Endothelial cell (in vitro differentiated cells): ENCODE data around the gene BABAM2. TPM values are rescaled to one million over a fixed set of nuclear protein-coding genes. Genes with fewer than 3 reads are reported as not detected.
"Not testable (repeated sequence)": the region's sequence is repeated elsewhere in the genome, so short reads cannot be mapped to it uniquely, and the experiment has no call there.

Experiments used
- DNase-seq: peaks from one replicate; pipeline ENCODE4 v3.0.0; 2021; ENCODE audit warnings: low spot score
- H3K27ac Mint-ChIP-seq: one replicate; pipeline ENCODE4 v1.8.0; 2021; ENCODE audit warnings: mixed read lengths, inconsistent platforms; ENCODE audit not compliant: unreplicated experiment
- H3K27me3 Mint-ChIP-seq: one replicate; pipeline ENCODE4 v1.8.0; 2021; ENCODE audit warnings: mild to moderate bottlenecking, moderate library complexity, mixed read lengths, inconsistent platforms; ENCODE audit not compliant: unreplicated experiment
- H3K36me3 Mint-ChIP-seq: one replicate; pipeline ENCODE4 v1.8.0; 2021; ENCODE audit warnings: mild to moderate bottlenecking, low read depth, mixed read lengths, inconsistent platforms; ENCODE audit not compliant: unreplicated experiment
- H3K4me1 Mint-ChIP-seq: one replicate; pipeline ENCODE4 v1.8.0; 2021; ENCODE audit warnings: mild to moderate bottlenecking, mixed read lengths, inconsistent platforms; ENCODE audit not compliant: unreplicated experiment
- H3K4me3 Mint-ChIP-seq: one replicate; pipeline ENCODE4 v1.8.0; 2021; ENCODE audit warnings: mild to moderate bottlenecking, mixed read lengths, inconsistent platforms; ENCODE audit not compliant: unreplicated experiment
- H3K9me3 Mint-ChIP-seq: one replicate; pipeline ENCODE4 v1.8.0; 2021; ENCODE audit warnings: mixed read lengths, inconsistent platforms; ENCODE audit not compliant: unreplicated experiment
- total RNA-seq: library from RNA; stranded (reverse); fragmentation: NEBNext Ultra II Directional; extraction: Animal tissue kit (Norgen Biotek cat#: 25700); gene quantifications from one replicate; pipeline ENCODE4 v1.2.1, GENCODE V29; 2021; ENCODE audit not compliant: unreplicated experiment
- TF ChIP-seq, protein P1 (sequence below): fragments of 200-600 bp; sonication (generic); IDR thresholded peaks from one replicate; pipeline ENCODE4 v1.5.0; 2021; ENCODE audit warnings: antibody characterized with exemption; ENCODE audit not compliant: unreplicated experiment

BABAM2 gene
- total RNA-seq, 1 donor from 2014 or later = 40.2 TPM

DNA sequence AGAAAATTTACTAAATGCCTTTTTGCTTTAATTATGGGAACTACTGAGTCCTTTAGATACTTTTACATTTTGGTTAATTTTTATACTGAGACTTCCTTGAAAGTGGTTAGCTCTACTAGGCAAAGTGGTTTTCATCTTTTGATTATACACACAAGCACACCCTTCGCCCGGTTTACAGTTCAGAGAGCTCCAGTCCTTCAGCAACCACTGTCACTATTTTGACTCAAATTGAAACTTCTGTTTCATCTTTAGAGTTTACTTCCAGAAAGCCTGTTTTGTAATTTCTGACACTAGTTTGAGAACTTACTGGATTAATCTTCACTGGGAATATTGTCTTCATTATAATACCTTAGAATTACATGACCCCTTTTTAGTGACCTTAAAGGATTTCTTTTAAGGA lies 361.8 kb downstream of the BABAM2 start:
- peaks cover 2% of the 10 kb centered on the region for H3K27me3 Mint-ChIP-seq
- H3K36me3 Mint-ChIP-seq = no peaks in the 10 kb centered on the region
- H3K4me1 Mint-ChIP-seq = peaks cover 6% of the 10 kb centered on the region
- no peak for DNase-seq
- no peak overlapping the region for H3K27ac Mint-ChIP-seq
- no peaks in the 10 kb centered on the region for H3K9me3 Mint-ChIP-seq
- TF ChIP-seq, protein P1, sequence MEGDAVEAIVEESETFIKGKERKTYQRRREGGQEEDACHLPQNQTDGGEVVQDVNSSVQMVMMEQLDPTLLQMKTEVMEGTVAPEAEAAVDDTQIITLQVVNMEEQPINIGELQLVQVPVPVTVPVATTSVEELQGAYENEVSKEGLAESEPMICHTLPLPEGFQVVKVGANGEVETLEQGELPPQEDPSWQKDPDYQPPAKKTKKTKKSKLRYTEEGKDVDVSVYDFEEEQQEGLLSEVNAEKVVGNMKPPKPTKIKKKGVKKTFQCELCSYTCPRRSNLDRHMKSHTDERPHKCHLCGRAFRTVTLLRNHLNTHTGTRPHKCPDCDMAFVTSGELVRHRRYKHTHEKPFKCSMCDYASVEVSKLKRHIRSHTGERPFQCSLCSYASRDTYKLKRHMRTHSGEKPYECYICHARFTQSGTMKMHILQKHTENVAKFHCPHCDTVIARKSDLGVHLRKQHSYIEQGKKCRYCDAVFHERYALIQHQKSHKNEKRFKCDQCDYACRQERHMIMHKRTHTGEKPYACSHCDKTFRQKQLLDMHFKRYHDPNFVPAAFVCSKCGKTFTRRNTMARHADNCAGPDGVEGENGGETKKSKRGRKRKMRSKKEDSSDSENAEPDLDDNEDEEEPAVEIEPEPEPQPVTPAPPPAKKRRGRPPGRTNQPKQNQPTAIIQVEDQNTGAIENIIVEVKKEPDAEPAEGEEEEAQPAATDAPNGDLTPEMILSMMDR = no peak
- H3K4me3 Mint-ChIP-seq = no peak overlapping the region

DNA sequence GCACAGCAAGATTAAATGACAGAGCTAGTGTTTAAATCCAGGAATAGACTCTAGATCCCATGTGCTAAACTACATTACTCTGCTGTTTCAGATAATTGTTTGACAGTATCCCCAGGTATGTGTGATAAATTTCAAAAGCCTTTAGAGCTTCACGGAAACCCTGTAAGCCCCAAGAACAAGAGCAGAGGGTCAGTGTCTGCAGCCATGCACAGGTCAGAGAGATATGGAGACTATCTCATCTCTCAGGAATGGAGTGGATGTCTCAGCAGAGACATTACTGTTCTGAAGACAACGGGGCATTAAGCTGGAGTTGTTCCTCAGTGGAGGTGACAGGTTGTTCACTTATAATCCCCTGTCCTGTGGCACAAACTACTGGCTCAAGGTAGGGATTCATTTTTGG lies 363.0 kb downstream of the BABAM2 start:
- H3K4me1 Mint-ChIP-seq = no peaks in the 10 kb centered on the region
- TF ChIP-seq, protein P1 = no peak
- H3K9me3 Mint-ChIP-seq = no peaks in the 10 kb centered on the region
- no peak overlapping the region for H3K4me3 Mint-ChIP-seq
- DNase-seq = no peak
- H3K36me3 Mint-ChIP-seq = no peaks in the 10 kb centered on the region
- no peak overlapping the region for H3K27ac Mint-ChIP-seq
- no peaks in the 10 kb centered on the region for H3K27me3 Mint-ChIP-seq

DNA sequence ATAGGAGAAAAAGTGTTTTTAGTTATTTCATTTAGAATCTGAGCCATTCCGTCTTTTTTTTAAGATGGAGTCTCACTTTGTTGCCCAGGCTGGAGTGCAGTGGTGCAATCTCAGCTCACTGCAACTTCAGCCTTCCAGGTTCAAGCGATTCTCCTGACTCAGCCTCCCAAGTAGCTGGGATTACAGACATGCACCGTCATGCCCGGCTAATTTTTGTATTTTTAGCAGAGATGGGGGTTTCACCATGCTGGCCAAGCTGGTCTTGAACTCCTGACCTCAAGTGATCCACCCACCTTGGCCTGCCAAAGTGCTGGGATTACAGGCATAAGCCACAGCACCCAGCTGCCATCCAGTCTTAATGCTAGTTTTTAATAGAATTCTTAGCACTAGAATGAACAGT lies 364.7 kb downstream of the BABAM2 start:
- not testable (repeated sequence) for DNase-seq, H3K9me3 Mint-ChIP-seq, H3K4me1 Mint-ChIP-seq, H3K27me3 Mint-ChIP-seq, H3K36me3 Mint-ChIP-seq, H3K4me3 Mint-ChIP-seq, H3K27ac Mint-ChIP-seq

DNA sequence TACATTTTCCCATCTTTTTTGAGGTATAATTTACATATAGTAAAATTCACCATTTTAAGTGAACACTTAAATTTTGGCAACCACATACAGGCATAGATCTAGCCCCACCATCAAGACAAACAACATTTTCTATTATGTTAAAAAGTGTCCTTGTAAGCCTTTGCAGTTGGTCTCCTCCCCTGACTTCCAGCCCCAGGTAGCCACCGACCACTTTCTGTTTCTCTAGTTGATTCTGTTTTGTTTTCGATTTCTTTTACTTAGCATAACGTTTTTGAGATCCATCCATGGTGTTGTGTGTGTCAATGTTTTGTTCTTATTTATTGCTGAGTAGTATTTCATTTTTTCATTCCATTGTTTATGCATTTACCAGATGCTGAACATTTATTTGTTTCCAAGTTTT lies 366.7 kb downstream of the BABAM2 start:
- Mint-ChIP-seq H3K27me3 (no peaks in the 10 kb centered on the region), H3K27ac (no peak overlapping the region), H3K36me3 (no peaks in the 10 kb centered on the region)

DNA sequence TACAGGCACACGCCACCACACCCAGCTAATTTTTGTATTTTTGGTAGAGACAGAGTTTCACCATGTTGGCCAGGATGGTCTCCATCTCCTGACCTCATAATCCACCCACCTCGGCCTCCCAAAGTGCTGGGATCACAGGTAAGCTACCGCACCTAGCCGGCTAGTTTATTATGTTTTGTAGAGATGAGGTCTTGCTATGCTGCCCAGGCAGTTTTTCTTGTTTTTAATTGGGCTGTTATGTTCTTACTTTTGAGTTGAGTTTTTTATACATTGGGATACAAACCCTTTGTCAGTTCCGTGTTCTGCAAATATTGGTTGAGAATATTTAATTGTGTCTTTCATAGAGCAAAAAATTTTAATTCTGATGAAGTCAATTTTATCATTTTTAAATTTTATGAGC lies 368.7 kb downstream of the BABAM2 start:
- not testable (repeated sequence) for H3K4me1 Mint-ChIP-seq, H3K27me3 Mint-ChIP-seq, H3K9me3 Mint-ChIP-seq

More for the DNA sequence above, 366.7 kb downstream of the BABAM2 start:
- no peak overlapping the region for H3K4me3 Mint-ChIP-seq
- no peak for DNase-seq
- H3K9me3 Mint-ChIP-seq = no peaks in the 10 kb centered on the region
- H3K4me1 Mint-ChIP-seq = no peaks in the 10 kb centered on the region
- TF ChIP-seq, protein P1 = no peak

DNA sequence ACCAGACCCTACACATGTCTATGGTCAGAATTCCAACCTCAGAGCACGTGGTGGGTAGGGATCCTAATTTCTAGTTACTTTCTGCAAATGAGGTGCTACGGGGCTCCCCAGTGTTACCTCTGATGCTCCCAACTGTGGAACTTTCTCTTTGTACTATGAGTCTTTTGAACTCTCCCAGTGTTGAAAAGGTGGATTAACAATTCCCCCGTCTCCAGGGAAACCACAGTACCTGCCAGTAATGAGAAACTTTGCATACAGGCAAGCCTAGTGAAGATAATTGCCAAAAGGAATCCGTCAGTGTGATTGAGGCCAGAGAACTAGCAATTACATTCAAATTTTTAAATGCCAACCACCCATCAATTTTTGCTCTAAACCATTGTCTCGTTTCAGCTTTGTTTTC lies 373.2 kb downstream of the BABAM2 start:
- no peak for DNase-seq
- Mint-ChIP-seq H3K27ac (no peak overlapping the region), H3K4me3 (no peak overlapping the region), H3K9me3 (no peaks in the 10 kb centered on the region), H3K27me3 (peaks cover 5% of the 10 kb centered on the region), H3K4me1 (no peaks in the 10 kb centered on the region), H3K36me3 (no peaks in the 10 kb centered on the region)
- TF ChIP-seq, protein P1 = no peak

More for the DNA sequence above, 368.7 kb downstream of the BABAM2 start:
- not testable (repeated sequence) for H3K36me3 Mint-ChIP-seq, H3K27ac Mint-ChIP-seq, H3K4me3 Mint-ChIP-seq, DNase-seq
